HepG2 (cell line): ENCODE data around the gene NLRC4. TPM values are rescaled to one million over a fixed set of nuclear protein-coding genes. Genes with fewer than 3 reads are reported as not detected.
"Not testable (repeated sequence)": the region's sequence is repeated elsewhere in the genome, so short reads cannot be mapped to it uniquely, and the experiment has no call there.

Experiments used
- ATAC-seq: fragments of 200-7000 bp; cut with Tn5 transposase; 3 replicates; pipeline ENCODE4 v1.9.1; 2020; ENCODE audit warnings: mild to moderate bottlenecking, moderate library complexity
- BruUV-seq: library from RNA; stranded (reverse); fragments of 400-500 nt; replicated peaks from 2 replicates; lab custom pipeline; 2021; lab: Mats Ljungman, UMichigan
- CTCF ChIA-PET: fragments of 300-600 bp; formaldehyde crosslinking; extraction: SDS; loops from one replicate; lab custom pipeline; 2021; ENCODE audit warnings: low total read pairs, inconsistent platforms, low intra/inter-chr PET ratio; lab: Yijun Ruan, JAX
- POLR2A ChIA-PET: fragments of 350-600 bp; sonication (Branson Sonifier 250); formaldehyde crosslinking; loops from one replicate; lab custom pipeline; 2020; ENCODE audit warnings: antibody characterized with exemption, inconsistent platforms; lab: Yijun Ruan, JAX
- DNase-seq: peaks from one replicate; pipeline ENCODE4 v3.0.0-alpha.2; 2015; ENCODE audit warnings: low spot score
- FAIRE-seq: peaks from 3 replicates; lab custom pipeline; 2011; peaks lifted over from hg19 to GRCh38; lab: Jason Lieb, UNC
- H2AFZ ChIP-seq: one replicate; pipeline ENCODE4 v1.6.1; 2011; ENCODE audit warnings: low read length, inconsistent platforms
- H3K27ac ChIP-seq: fragments of 300-600 bp; 3 replicates; pipeline ENCODE4 v1.8.0; 2011; ENCODE audit warnings: mixed run types, mild to moderate bottlenecking, mixed read lengths, low read length, inconsistent platforms; ENCODE audit not compliant: insufficient read depth; ENCODE audit errors: extremely low read length
- H3K27me3 ChIP-seq, 2 experiments: fragments of 200-600 bp in 1 of 2; 2 replicates in 1 of 2; 3 replicates in 1 of 2; pipeline versions ENCODE4 v1.6.0 to v1.8.0; 2011; ENCODE audit warnings: low read length in 2 of 2, mild to moderate bottlenecking in 2 of 2, moderate library complexity in 2 of 2, inconsistent platforms in 1 of 2; ENCODE audit not compliant: insufficient read depth in 2 of 2, control insufficient read depth in 1 of 2
- H3K36me3 ChIP-seq, 2 experiments: fragments of 200-600 bp in 1 of 2; replicated peaks in 1 of 2; 2 replicates in 1 of 2; 3 replicates in 1 of 2; pipeline versions ENCODE4 v1.5.1 to v1.8.0; 2011; ENCODE audit warnings: low read length in 2 of 2, inconsistent platforms in 1 of 2; ENCODE audit not compliant: insufficient read depth in 2 of 2, control insufficient read depth in 1 of 2
- H3K4me1 ChIP-seq: 2 replicates; pipeline ENCODE4 v1.5.1; 2012; ENCODE audit warnings: low read length, inconsistent platforms; ENCODE audit not compliant: insufficient read depth
- H3K4me2 ChIP-seq: 2 replicates; pipeline ENCODE4 v1.6.0; 2011; ENCODE audit warnings: low read depth, low read length, inconsistent platforms
- H3K4me3 ChIP-seq, 3 experiments: fragments of 200-600 bp in 1 of 3; sonication (generic), shearing (Covaris generic) in 1 of 3; replicated peaks in 1 of 3; 2 replicates each; pipeline ENCODE4 v1.5.1; 2011 to 2016; ENCODE audit warnings: low read length in 3 of 3, inconsistent platforms in 2 of 3, low read depth in 2 of 3, mild to moderate bottlenecking in 2 of 3, control low read depth in 1 of 3, mixed read lengths in 1 of 3; ENCODE audit not compliant: insufficient read depth in 1 of 3
- H3K79me2 ChIP-seq: one replicate; pipeline ENCODE4 v1.6.1; 2011; ENCODE audit warnings: low read length, inconsistent platforms; ENCODE audit not compliant: insufficient read depth
- H3K9ac ChIP-seq: 2 replicates; pipeline ENCODE4 v1.6.0; 2011; ENCODE audit warnings: mild to moderate bottlenecking, low read depth, low read length, inconsistent platforms; ENCODE audit not compliant: insufficient read depth
- H3K9me3 ChIP-seq: 2 replicates; pipeline ENCODE4 v1.5.1; 2012; ENCODE audit warnings: mild to moderate bottlenecking, low read length
- H4K20me1 ChIP-seq: 2 replicates; pipeline ENCODE4 v1.6.0; 2011; ENCODE audit warnings: inconsistent platforms, mild to moderate bottlenecking, low read length, moderate library complexity; ENCODE audit not compliant: insufficient read depth
- CTCF ChIP-seq: sonication (generic); formaldehyde crosslinking; IDR thresholded peaks from 2 replicates; pipeline ENCODE4 v1.5.0; 2020; ENCODE audit warnings: mild to moderate bottlenecking, missing genetic modification reagents, moderate library complexity
- HMGXB3 ChIP-seq: sonication (generic); formaldehyde crosslinking; IDR thresholded peaks from 2 replicates; pipeline ENCODE4 v1.4.0; 2020; ENCODE audit warnings: missing genetic modification reagents, borderline replicate concordance
- ZBTB44 ChIP-seq: sonication (generic); formaldehyde crosslinking; IDR thresholded peaks from 2 replicates; pipeline ENCODE4 v1.4.0; 2020; ENCODE audit warnings: missing genetic modification reagents
- ZNF33B ChIP-seq: sonication (generic); formaldehyde crosslinking; IDR thresholded peaks from 2 replicates; pipeline ENCODE4 v1.5.1; 2020; ENCODE audit warnings: mild to moderate bottlenecking, missing genetic modification reagents
- ZNF460 ChIP-seq: sonication (generic); formaldehyde crosslinking; IDR thresholded peaks from 2 replicates; pipeline ENCODE4 v1.5.1; 2020; ENCODE audit warnings: missing genetic modification reagents, mild to moderate bottlenecking, borderline replicate concordance
- ZNF773 ChIP-seq: sonication (generic); formaldehyde crosslinking; IDR thresholded peaks from 2 replicates; pipeline ENCODE4 v1.4.0; 2020; ENCODE audit warnings: missing genetic modification reagents, borderline replicate concordance
- WGBS: methylation state at CpG from one replicate; pipeline ENCODE4 v1.1.6; 2017; ENCODE audit warnings: low lambda C conversion rate; 5-methylcytosine and 5-hydroxymethylcytosine counted together
- in situ Hi-C: cut with HindIII; loops from 2 replicates; pipeline ENCODE4 v1.10.0; 2017; ENCODE audit warnings: low pct_unique_long_range_greater_than_20kb; ENCODE audit not compliant: extremely low pct_ligation_motif_present
- intact Hi-C: fragments of 100-400 bp; cut with micrococcal nuclease; formaldehyde crosslinking; loops from one replicate; pipeline ENCODE4 v1.10.0; 2022; ENCODE audit not compliant: unreplicated experiment
- polyA plus RNA-seq, 8 experiments: library from polyadenylated mRNA; depleted of rRNA in 3 of 8; stranded (reverse) in 7 of 8; unstranded in 1 of 8; fragments of >200 nt; fragmentation: Illumina TruSeq in 4 of 8; extraction: Trizol in 4 of 8; gene quantifications; 2 replicates each; pipeline versions ENCODE4 v1.2.1 to v1.2.3, GENCODE V29; 2011 to 2016; ENCODE audit warnings: low read depth in 4 of 8, missing spikeins in 1 of 8, mixed read lengths in 1 of 8; ENCODE audit not compliant: insufficient read depth in 1 of 8
- total RNA-seq, 5 experiments: library from RNA; depleted of rRNA; stranded (reverse); fragments of >200 nt; fragmentation: Illumina TruSeq; extraction: Trizol; gene quantifications; 2 replicates each; pipeline ENCODE4 v1.2.3, GENCODE V29; 2016; ENCODE audit warnings: low read depth in 1 of 5

Gene NLRC4
- total and polyA plus RNA-seq, 2 of the 13 experiments (the other 11 are each of a cell fraction or from before 2014, with no cell fraction given), result 0.15 to 0.29 TPM

- H3K9me3 ChIP-seq, H3K4me3 ChIP-seq, POLR2A ChIA-PET, H3K27me3 ChIP-seq, H3K27ac ChIP-seq, H3K4me2 ChIP-seq, intact Hi-C loops, in situ Hi-C loops, BruUV-seq, ATAC-seq, CTCF ChIA-PET, DNase-seq, H2AFZ ChIP-seq, FAIRE-seq, H4K20me1 ChIP-seq, H3K9ac ChIP-seq: not testable (repeated sequence)
- Histone ChIP-seq H3K36me3 (peaks cover 1 to 19% of the 10 kb centered on the region in 2 experiments; a peak in 3 of 5 replicates), H3K79me2 (peaks cover 13% of the 10 kb centered on the region), H3K4me1 (peaks cover 17% of the 10 kb centered on the region)
- 99% methylated on average over 11 of the region's 26 CpGs for WGBS
Measured at GRCh38 chr2:32293493-32293892, 28.8 kb upstream of the NLRC4 start.

GRCh38 chr2:32291746-32292145 lies 27.1 kb upstream of the NLRC4 start:
- no peak overlapping the region for H3K4me2 ChIP-seq
- WGBS, result 77% methylated on average over 2 of the region's 2 CpGs

More at GRCh38 chr2:32291746-32292145, 27.1 kb upstream of the NLRC4 start:
- Histone ChIP-seq H4K20me1 (no peaks in the 10 kb centered on the region), H3K27ac (no peak overlapping the region), H3K36me3 (peaks cover 0 to 18% of the 10 kb centered on the region in 2 experiments; a peak in 3 of 5 replicates), H3K4me1 (peaks cover 25% of the 10 kb centered on the region), H3K9ac (no peak overlapping the region), H2AFZ (no peak overlapping the region), H3K27me3 (no peaks in the 10 kb centered on the region), H3K79me2 (peaks cover 20% of the 10 kb centered on the region), H3K9me3 (no peaks in the 10 kb centered on the region), H3K4me3 (no peak overlapping the region)
- BruUV-seq, result no TSS peak
- CTCF ChIA-PET, result no interaction called here
- in situ Hi-C loops (no loop called here), intact Hi-C loops (no loop called here)
- TF ChIP-seq ZNF460 (CRISPR knock-in tag) (no peak), ZNF773 (CRISPR knock-in tag) (no peak), HMGXB3 (no peak), ZBTB44 (CRISPR knock-in tag) (no peak), ZNF33B (no peak), CTCF (no peak)
- POLR2A ChIA-PET, result interaction anchor here (1.8 kb wide), 1 partner anchor 126 kb away, joined by 7 read pairs; the partner anchor contains the start of gene SLC30A6
- ATAC-seq, result no peak
- FAIRE-seq, result no peak
- DNase-seq, result no peak
